ENCODE data around the gene MPDZ.

The MPDZ gene

DNA sequence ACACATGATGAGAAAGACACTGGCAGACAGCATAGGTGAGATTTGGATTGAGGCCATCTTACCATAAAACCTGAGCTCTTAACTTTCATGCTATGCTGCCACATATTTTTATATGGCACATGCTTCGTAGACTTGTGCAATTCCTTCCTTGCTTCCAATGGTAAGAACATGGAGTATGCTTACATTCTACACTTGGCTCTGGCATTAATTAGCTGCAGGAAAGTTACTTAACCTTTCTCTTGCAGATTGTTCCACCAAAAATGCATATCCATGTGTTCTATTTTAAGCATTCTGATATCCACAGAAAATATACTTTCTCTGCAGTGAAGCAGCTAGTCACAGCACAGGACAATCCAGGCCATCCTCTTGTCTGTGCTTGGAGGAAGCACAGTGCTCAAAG lies 119.4 kb downstream of the MPDZ start:
- no peak for DNase-seq (ENCODE audit: low spot score)
- TF ChIP-seq, protein P1, sequence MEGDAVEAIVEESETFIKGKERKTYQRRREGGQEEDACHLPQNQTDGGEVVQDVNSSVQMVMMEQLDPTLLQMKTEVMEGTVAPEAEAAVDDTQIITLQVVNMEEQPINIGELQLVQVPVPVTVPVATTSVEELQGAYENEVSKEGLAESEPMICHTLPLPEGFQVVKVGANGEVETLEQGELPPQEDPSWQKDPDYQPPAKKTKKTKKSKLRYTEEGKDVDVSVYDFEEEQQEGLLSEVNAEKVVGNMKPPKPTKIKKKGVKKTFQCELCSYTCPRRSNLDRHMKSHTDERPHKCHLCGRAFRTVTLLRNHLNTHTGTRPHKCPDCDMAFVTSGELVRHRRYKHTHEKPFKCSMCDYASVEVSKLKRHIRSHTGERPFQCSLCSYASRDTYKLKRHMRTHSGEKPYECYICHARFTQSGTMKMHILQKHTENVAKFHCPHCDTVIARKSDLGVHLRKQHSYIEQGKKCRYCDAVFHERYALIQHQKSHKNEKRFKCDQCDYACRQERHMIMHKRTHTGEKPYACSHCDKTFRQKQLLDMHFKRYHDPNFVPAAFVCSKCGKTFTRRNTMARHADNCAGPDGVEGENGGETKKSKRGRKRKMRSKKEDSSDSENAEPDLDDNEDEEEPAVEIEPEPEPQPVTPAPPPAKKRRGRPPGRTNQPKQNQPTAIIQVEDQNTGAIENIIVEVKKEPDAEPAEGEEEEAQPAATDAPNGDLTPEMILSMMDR (IDR thresholded peaks at IDR 0.05; ENCODE audit: extremely low read depth, missing control alignments) = no peak

DNA sequence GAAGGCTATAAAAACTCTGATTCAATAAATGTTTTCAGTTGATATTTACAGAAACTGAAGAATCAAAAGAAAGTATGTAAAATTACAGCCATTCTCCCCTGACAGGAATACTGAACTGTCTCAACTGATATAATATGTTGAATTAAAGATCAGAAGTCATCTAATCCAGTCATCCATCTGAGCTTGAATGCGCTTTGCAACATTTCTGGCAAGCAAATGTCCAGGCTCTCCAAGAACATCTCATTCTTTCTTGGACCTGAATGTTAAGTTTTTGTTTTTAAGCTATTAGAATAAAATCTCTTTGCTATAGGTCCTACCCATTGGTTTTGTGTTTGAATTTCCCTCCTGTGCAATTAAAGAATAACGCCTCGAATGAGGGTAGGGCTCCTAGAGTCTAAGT lies 120.5 kb downstream of the MPDZ start:
- TF ChIP-seq, protein P1 (IDR thresholded peaks at IDR 0.05; ENCODE audit: extremely low read depth, missing control alignments) = no peak
- no peak for DNase-seq (ENCODE audit: low spot score)

DNA sequence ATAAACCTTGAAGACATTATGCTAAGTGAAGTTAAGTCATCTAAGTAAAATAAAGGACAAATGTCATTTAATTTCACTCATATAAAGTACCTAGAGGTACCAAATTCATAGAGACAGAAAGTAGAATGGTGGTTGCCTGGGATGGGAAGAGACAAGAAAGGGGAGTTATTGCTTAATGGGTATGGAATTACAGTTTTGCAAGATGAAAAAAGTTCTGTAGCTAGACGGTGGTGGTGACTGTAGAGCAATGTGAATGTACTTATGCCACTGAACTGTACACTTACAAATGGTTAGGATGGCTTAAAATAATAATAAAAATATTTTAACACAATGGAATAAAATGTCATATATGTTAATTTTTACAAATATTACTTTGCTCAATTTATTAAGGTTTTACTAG lies 128.0 kb downstream of the MPDZ start:
- TF ChIP-seq, protein P1 (IDR thresholded peaks at IDR 0.05; ENCODE audit: extremely low read depth, missing control alignments) = no peak
- no peak for DNase-seq (ENCODE audit: low spot score)

DNA sequence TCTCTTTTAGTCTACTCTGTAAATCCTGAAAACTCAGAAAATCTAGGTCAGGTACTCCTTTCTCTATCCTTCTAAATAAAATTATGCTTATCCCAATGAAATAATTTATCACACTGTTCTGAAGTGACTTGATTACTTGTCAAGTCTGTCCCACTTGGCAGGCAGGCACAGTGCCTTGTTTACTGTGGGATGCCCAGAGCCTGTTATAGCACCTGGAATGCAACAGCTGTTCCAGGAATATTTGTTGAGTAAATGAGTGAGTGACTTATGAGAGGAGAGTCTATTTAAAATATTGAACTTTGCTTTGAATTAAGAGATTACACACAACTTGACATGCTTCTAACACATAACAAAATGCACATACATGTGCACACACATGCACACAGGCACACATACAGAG lies 130.0 kb downstream of the MPDZ start:
- no peak for DNase-seq (ENCODE audit: low spot score)
- TF ChIP-seq, protein P1 (IDR thresholded peaks at IDR 0.05; ENCODE audit: extremely low read depth, missing control alignments) = no peak

DNA sequence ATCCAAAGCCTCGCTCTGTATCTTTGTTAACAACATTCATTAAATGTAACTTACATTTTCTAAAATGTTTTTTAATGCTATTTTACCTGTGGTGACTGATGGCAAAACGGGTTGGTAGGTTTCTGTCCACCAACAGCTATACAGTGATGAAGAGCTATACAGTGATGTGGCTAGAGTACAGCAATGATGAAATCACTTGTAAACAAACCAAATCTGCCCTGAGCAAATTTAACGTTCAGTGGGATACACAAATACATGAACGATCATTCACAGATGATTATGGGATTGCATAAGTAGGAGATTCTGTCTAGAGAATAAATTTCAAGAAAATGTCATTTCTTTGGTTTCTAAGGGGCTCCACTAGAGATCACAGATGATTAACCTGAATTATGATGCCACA lies 132.7 kb downstream of the MPDZ start:
- TF ChIP-seq, protein P1 (IDR thresholded peaks at IDR 0.05; ENCODE audit: extremely low read depth, missing control alignments) = no peak
- DNase-seq (ENCODE audit: low spot score) = no peak

DNA sequence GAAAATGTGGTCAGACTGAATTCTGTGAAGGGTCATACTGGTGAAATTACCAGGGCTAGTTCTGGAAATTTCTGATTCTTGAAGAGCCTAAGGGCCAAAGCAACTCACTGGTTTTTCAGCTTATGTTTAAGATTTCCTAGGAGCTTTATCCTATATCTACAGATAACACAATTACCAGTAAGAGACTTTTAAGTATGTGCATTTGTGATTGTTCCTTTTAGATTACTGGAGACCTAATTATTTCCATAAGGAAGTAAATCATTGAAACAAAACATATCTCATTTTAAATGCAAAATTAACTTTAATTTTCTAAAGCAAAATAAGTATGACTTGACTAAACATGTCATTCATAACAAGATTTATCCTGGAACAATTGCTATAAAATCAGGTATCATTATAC lies 134.2 kb downstream of the MPDZ start:
- DNase-seq (ENCODE audit: low spot score) = no peak
- TF ChIP-seq, protein P1 (IDR thresholded peaks at IDR 0.05; ENCODE audit: extremely low read depth, missing control alignments) = no peak

DNA sequence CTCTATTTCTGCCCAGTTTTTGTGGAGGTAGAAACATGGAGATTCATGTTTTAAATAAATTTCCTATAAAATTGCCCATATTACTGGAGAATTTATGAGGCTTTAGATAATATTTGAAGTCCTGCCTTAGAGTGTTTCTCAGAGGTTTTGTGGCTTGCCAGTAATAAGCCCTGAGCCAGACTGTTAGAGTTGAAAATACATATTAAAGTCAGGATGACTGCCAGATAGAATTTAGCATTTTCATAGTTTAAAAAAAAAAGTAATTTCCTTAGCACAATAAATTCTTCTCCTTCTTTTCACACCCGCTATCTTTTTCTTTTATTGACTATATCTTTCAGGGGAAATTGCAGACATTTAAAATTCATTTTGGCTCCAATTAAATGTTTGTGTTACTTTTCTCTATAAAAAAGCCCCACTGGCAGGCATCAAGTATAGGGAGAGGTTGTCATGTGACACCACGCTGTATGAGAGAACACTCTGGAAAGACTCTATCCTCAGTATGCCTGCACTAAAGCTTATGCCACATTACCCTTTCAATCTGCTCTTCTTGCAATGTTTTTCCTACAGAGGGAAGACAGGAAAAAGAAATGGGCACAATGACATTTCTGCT lies 135.2 kb downstream of the MPDZ start:
- DNase-seq (ENCODE audit: low spot score) = no peak
- TF ChIP-seq, protein P1 (IDR thresholded peaks at IDR 0.05; ENCODE audit: extremely low read depth, missing control alignments) = no peak
